ENCODE data around the gene MED9.

The MED9 gene

GRCh38 chr17:17455173-17455572 is 21.6 kb upstream of the MED9 start:
- H3F3A ChIP-seq (ENCODE audit: insufficient read depth, low read length): no peaks in the 10 kb centered on the region
- H3K4me1 ChIP-seq (ENCODE audit: low read length): no peaks in the 10 kb centered on the region
- H4K20me1 ChIP-seq (ENCODE audit: insufficient read depth, low read length): no peaks in the 10 kb centered on the region
- H3K79me2 ChIP-seq (ENCODE audit: low read length): no peaks in the 10 kb centered on the region
- H3K9me3 ChIP-seq (replicated peaks; ENCODE audit: insufficient read depth, low read length): no peaks in the 10 kb centered on the region
- TF ChIP-seq EZH2 (optimal IDR thresholded peaks at IDR 0.05; ENCODE audit: low read depth, low read length) (no peak), CTCF (IDR thresholded peaks at IDR 0.05; ENCODE audit: low read length) (no peak), EZH2phosphoT487 (IDR thresholded peaks at IDR 0.05; ENCODE audit: low read length) (no peak)
- H3K4me3 ChIP-seq (ENCODE audit: low read length): no peak overlapping the region
- H3K9me2 ChIP-seq (replicated peaks; ENCODE audit: insufficient read depth, low read length): no peaks in the 10 kb centered on the region
- no peak overlapping the region for H2AFZ ChIP-seq (ENCODE audit: low read length)
- no peaks in the 10 kb centered on the region for H3K36me3 ChIP-seq (replicated peaks; ENCODE audit: insufficient read depth, low read length)
- no peak overlapping the region for H3K9ac ChIP-seq (ENCODE audit: low read length)
- no peak overlapping the region for H3K4me2 ChIP-seq (ENCODE audit: low read depth, low read length)
- no peaks in the 10 kb centered on the region; the same call in 1 of the 2 replicates for H3K27me3 ChIP-seq (replicated peaks; ENCODE audit: insufficient read depth, low read length)
- no peak for DNase-seq
- no peak overlapping the region for H3K27ac ChIP-seq (ENCODE audit: low read length)

- Histone ChIP-seq H3K27ac (ENCODE audit: low read length) (no peak overlapping the region), H3K4me2 (ENCODE audit: low read depth, low read length) (no peak overlapping the region), H3K9ac (ENCODE audit: low read length) (no peak overlapping the region), H3K27me3 (replicated peaks; ENCODE audit: insufficient read depth, low read length) (no peaks in the 10 kb centered on the region; the same call in 1 of the 2 replicates), H2AFZ (ENCODE audit: low read length) (no peak overlapping the region), H3K9me3 (replicated peaks; ENCODE audit: insufficient read depth, low read length) (no peaks in the 10 kb centered on the region), H3K79me2 (ENCODE audit: low read length) (no peaks in the 10 kb centered on the region), H3K4me3 (ENCODE audit: low read length) (no peak overlapping the region), H3K9me2 (replicated peaks; ENCODE audit: insufficient read depth, low read length) (no peaks in the 10 kb centered on the region), H3K36me3 (replicated peaks; ENCODE audit: insufficient read depth, low read length) (no peaks in the 10 kb centered on the region), H3K4me1 (ENCODE audit: low read length) (no peaks in the 10 kb centered on the region), H3F3A (ENCODE audit: insufficient read depth, low read length) (no peaks in the 10 kb centered on the region), H4K20me1 (ENCODE audit: insufficient read depth, low read length) (no peaks in the 10 kb centered on the region)
- no peak for DNase-seq
- TF ChIP-seq EZH2phosphoT487 (IDR thresholded peaks at IDR 0.05; ENCODE audit: low read length) (no peak), EZH2 (optimal IDR thresholded peaks at IDR 0.05; ENCODE audit: low read depth, low read length) (no peak), CTCF (IDR thresholded peaks at IDR 0.05; ENCODE audit: low read length) (no peak)
Measured at GRCh38 chr17:17456251-17456650, 20.5 kb upstream of the MED9 start.

GRCh38 chr17:17457680-17458079 is 19.1 kb upstream of the MED9 start:
- Histone ChIP-seq H3K4me3 (ENCODE audit: low read length) (no peak overlapping the region), H3K4me2 (ENCODE audit: low read depth, low read length) (no peak overlapping the region), H3K9me3 (replicated peaks; ENCODE audit: insufficient read depth, low read length) (no peaks in the 10 kb centered on the region), H2AFZ (ENCODE audit: low read length) (no peak overlapping the region), H3K27me3 (replicated peaks; ENCODE audit: insufficient read depth, low read length) (no peaks in the 10 kb centered on the region; the same call in 1 of the 2 replicates), H3K36me3 (replicated peaks; ENCODE audit: insufficient read depth, low read length) (no peaks in the 10 kb centered on the region), H3K4me1 (ENCODE audit: low read length) (no peaks in the 10 kb centered on the region), H3F3A (ENCODE audit: insufficient read depth, low read length) (no peaks in the 10 kb centered on the region), H3K9me2 (replicated peaks; ENCODE audit: insufficient read depth, low read length) (no peaks in the 10 kb centered on the region), H3K9ac (ENCODE audit: low read length) (no peak overlapping the region), H4K20me1 (ENCODE audit: insufficient read depth, low read length) (no peaks in the 10 kb centered on the region), H3K27ac (ENCODE audit: low read length) (no peak overlapping the region), H3K79me2 (ENCODE audit: low read length) (no peaks in the 10 kb centered on the region)
- TF ChIP-seq EZH2 (optimal IDR thresholded peaks at IDR 0.05; ENCODE audit: low read depth, low read length) (no peak), EZH2phosphoT487 (IDR thresholded peaks at IDR 0.05; ENCODE audit: low read length) (no peak), CTCF (IDR thresholded peaks at IDR 0.05; ENCODE audit: low read length) (no peak)
- no peak for DNase-seq
